HG03095 (cell line): Measurements from ENCODE around the gene PCBP1.
"Not testable (repeated sequence)": the region's sequence is repeated elsewhere in the genome, so short reads cannot be mapped to it uniquely, and the experiment has no call there.

Source experiments
- ATAC-seq: cut with Tn5 transposase; IDR thresholded peaks from one replicate; pipeline ENCODE4 v1.9.1; 2021; ENCODE audit warnings: moderate library complexity; ENCODE audit not compliant: unreplicated experiment

The PCBP1 gene

GRCh38 chr2:70086838-70087701 is at the start of gene PCBP1:
TSS of gene PCBP1 (plus strand) at chr2:70087477. CDS start at chr2:70087744, 267 bp downstream.
- ATAC-seq, result peak; percentile 22

GRCh38 chr2:70039366-70039765 is 47.9 kb upstream of the PCBP1 start:
- ATAC-seq, result no peak

GRCh38 chr2:70041663-70042062 is 45.6 kb upstream of the PCBP1 start:
- ATAC-seq, result no peak

GRCh38 chr2:70042246-70042645 is 45.0 kb upstream of the PCBP1 start:
- no peak for ATAC-seq

- no peak for ATAC-seq
Measured at GRCh38 chr2:70043252-70043875, 43.9 kb upstream of the PCBP1 start.

GRCh38 chr2:70044290-70045040 is 42.8 kb upstream of the PCBP1 start:
- no peak for ATAC-seq

GRCh38 chr2:70045405-70045804 is 41.9 kb upstream of the PCBP1 start:
- no peak for ATAC-seq

GRCh38 chr2:70045932-70046331 is 41.3 kb upstream of the PCBP1 start:
- ATAC-seq, result no peak

- ATAC-seq, result no peak
Measured at GRCh38 chr2:70046534-70046933, 40.7 kb upstream of the PCBP1 start.

- no peak for ATAC-seq
Measured at GRCh38 chr2:70047451-70047850, 39.8 kb upstream of the PCBP1 start.

GRCh38 chr2:70049255-70049654 is 38.0 kb upstream of the PCBP1 start:
- no peak for ATAC-seq

- ATAC-seq, result no peak
Measured at GRCh38 chr2:70050631-70051425, 36.4 kb upstream of the PCBP1 start.

GRCh38 chr2:70055259-70055658 is 32.0 kb upstream of the PCBP1 start:
- not testable (repeated sequence) for ATAC-seq

GRCh38 chr2:70061317-70061716 is 26.0 kb upstream of the PCBP1 start:
- no peak for ATAC-seq

- no peak for ATAC-seq
Measured at GRCh38 chr2:70062270-70062669, 25.0 kb upstream of the PCBP1 start.

- ATAC-seq, result no peak
Measured at GRCh38 chr2:70068119-70068518, 19.2 kb upstream of the PCBP1 start.

- ATAC-seq, result peak; percentile 77
Measured at GRCh38 chr2:70069049-70069448, 18.2 kb upstream of the PCBP1 start.

- ATAC-seq, result peak; percentile 66
Measured at GRCh38 chr2:70070542-70071268, 16.6 kb upstream of the PCBP1 start.

GRCh38 chr2:70073493-70073892 is 13.8 kb upstream of the PCBP1 start:
- ATAC-seq, result no peak

GRCh38 chr2:70078384-70078783 is 8.9 kb upstream of the PCBP1 start:
- no peak for ATAC-seq
